Ovary (tissue), 9 donors: Measurements from ENCODE around the gene CAPRIN1. TPM values are rescaled to one million over a fixed set of nuclear protein-coding genes. Genes with fewer than 3 reads are reported as not detected.

Source experiments
- DNase-seq, 5 donors: peaks; one replicate each; pipeline ENCODE4 v3.0.0-alpha.2; 2019 to 2020
- H3K27ac ChIP-seq, 2 donors: fragments of 200-600 bp; one replicate each; pipeline versions ENCODE4 v1.5.1 to v1.8.0; 2019 to 2022
- H3K27me3 ChIP-seq: fragments of 200-600 bp; one replicate; pipeline ENCODE4 v1.8.0; 2022
- H3K36me3 ChIP-seq: fragments of 200-600 bp; sonication (generic); one replicate; pipeline ENCODE4 v1.5.1; 2019
- H3K4me1 ChIP-seq: one replicate; pipeline ENCODE4 v1.8.1; 2013; ENCODE audit warnings: mild to moderate bottlenecking, moderate library complexity; ENCODE audit not compliant: insufficient read depth
- H3K4me3 ChIP-seq: fragments of 200-600 bp; sonication (generic); one replicate; pipeline ENCODE4 v1.5.1; 2017
- H3K9me3 ChIP-seq, 2 donors: fragments of 200-600 bp in 1 of 2; sonication (generic) in 1 of 2; one replicate each; pipeline versions ENCODE4 v1.5.1 to v1.8.1; 2013 to 2019; ENCODE audit warnings: mild to moderate bottlenecking in 1 of 2, moderate library complexity in 1 of 2
- EP300 ChIP-seq: sonication (generic); formaldehyde crosslinking; IDR thresholded peaks from one replicate; pipeline ENCODE4 v1.6.1; 2017; ENCODE audit warnings: antibody characterized with exemption
- POLR2A ChIP-seq: fragments of 450-650 bp; IDR thresholded peaks from one replicate; pipeline ENCODE4 v1.6.1; 2017; ENCODE audit warnings: antibody characterized with exemption, mild to moderate bottlenecking, moderate library complexity
- WGBS, 3 donors: extraction: QIAGEN DNeasy Blood & Tissue Kit in 1 of 3; methylation state at CpG; one replicate each; pipeline versions ENCODE4 v1.1.5 to v1.1.7; 2013 to 2017; 5-methylcytosine and 5-hydroxymethylcytosine counted together
- intact Hi-C, 4 donors: fragments of 100-400 bp; cut with DNase I; formaldehyde crosslinking; loops; one replicate each; pipeline versions ENCODE4 v1.11.0 to v1.15.1; 2022 to 2023
- polyA plus RNA-seq, 2 donors: library from polyadenylated mRNA; stranded (reverse); fragments of 200-250 nt in 1 of 2; fragments of 350-450 nt in 1 of 2; fragmentation: Illumina TruSeq in 1 of 2; extraction: RNeasy Lipid Tissue Mini Kit (QIAGEN cat#74804) in 1 of 2; gene quantifications; one replicate each; pipeline ENCODE4 v1.2.3, GENCODE V29; 2013 to 2014
- total RNA-seq, 7 donors: library from RNA; depleted of rRNA in 2 of 7; stranded (reverse); fragments of >200 nt in 2 of 7; fragmentation: NEBNext Ultra II Directional in 3 of 7; extraction: Animal tissue kit (Norgen Biotek cat#: 25700) in 3 of 7; gene quantifications; one replicate each; pipeline versions ENCODE4 v1.1.0 to v1.2.4, GENCODE V29; 2016 to 2023
- TF ChIP-seq, protein P1 (sequence below), 3 donors: fragments of 450-650 bp in 2 of 3; fragments of 200-600 bp in 1 of 3; IDR thresholded peaks; one replicate each; pipeline versions ENCODE4 v1.5.1 to v1.8.0; 2016 to 2022; ENCODE audit warnings: antibody characterized with exemption in 3 of 3, mild to moderate bottlenecking in 1 of 3
- donor health status: DM: no; HTN: no; CAD: no; lungs with moderate emphysema.
- donor health status: DM: no; HTN: no; CAD: no.
- donor health status: Bipolar disorder and iron deficiency.
- donor health status: DM: yes; HTN: yes; CAD: no.
- donor health status: DM: no; HTN: no; CAD: no.
- donor health status: DM: yes; HTN: yes; CAD: no.

Gene CAPRIN1
- total and polyA plus RNA-seq, 9 donors = 74.2 to 214 (median 160) TPM

DNA sequence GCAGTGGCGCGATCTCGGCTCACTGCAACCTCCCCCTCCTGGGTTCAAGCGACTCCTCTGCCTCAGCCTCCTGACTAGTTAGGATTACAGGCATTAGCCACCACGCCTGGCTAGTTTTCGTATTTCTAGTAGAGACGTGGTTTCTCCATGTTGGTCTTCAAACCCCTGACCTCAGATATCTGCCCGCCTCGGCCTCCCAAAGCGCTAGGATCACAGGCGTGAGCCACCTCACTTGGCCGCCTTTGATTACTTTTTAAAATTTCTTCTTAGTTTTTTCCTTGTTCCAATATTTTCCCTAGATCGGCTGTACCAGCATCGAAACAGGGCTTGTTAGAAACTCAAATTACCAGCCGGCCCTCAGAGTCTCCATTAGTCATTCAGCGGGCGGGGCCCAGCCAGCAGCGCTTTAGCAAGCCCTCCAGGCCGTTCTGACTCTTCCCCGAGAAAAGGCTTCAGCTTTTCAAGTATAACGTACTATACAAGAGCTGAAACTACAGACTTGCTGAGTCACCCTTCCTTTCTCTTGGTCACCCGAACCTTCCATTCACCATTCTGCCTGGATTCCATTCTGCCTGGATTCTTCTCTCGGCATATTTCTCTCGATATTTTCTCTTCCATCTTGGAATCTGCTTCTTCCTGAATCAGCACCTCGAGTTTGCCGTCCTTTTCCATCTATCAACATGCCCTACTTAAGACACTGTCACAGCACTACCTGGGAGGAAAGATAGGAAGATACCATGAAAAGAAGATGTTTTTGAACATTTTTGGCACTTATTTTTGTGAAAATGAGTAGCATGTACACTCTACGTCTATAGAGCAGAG is 6.7 kb upstream of the CAPRIN1 start:
- Histone ChIP-seq H3K36me3 (no peaks in the 10 kb centered on the region), H3K9me3 (no peaks in the 10 kb centered on the region), H3K4me1 (no peaks in the 10 kb centered on the region), H3K4me3 (no peak overlapping the region), H3K27ac (no peak overlapping the region), H3K27me3 (no peaks in the 10 kb centered on the region)
- TF ChIP-seq EP300 (no peak), POLR2A (no peak)
- TF ChIP-seq, protein P1, sequence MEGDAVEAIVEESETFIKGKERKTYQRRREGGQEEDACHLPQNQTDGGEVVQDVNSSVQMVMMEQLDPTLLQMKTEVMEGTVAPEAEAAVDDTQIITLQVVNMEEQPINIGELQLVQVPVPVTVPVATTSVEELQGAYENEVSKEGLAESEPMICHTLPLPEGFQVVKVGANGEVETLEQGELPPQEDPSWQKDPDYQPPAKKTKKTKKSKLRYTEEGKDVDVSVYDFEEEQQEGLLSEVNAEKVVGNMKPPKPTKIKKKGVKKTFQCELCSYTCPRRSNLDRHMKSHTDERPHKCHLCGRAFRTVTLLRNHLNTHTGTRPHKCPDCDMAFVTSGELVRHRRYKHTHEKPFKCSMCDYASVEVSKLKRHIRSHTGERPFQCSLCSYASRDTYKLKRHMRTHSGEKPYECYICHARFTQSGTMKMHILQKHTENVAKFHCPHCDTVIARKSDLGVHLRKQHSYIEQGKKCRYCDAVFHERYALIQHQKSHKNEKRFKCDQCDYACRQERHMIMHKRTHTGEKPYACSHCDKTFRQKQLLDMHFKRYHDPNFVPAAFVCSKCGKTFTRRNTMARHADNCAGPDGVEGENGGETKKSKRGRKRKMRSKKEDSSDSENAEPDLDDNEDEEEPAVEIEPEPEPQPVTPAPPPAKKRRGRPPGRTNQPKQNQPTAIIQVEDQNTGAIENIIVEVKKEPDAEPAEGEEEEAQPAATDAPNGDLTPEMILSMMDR (IDR thresholded peaks at IDR 0.05) = no peak
- WGBS, 3 donors = 72 to 76% (median 76%) methylated on average over 27 of the region's 27 CpGs
- intact Hi-C loops = no loop called here
- no peak for DNase-seq

DNA sequence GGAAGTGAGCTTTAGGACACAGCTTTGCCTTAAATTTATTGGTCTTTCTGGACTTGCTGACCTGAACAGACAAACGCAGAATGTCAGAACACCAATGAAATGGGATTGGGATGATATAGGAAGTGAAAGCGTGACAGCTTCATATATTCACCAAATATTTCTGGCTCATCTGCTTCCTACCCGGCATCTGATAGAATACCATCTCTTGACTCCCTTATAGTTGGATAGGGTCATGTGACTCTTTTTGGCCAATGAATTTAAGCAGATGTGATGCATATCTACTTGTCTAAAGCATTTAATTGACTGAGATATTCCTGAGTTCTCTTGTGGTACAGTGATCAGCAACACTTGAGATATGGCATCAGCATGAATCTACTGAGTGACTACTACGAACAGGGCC is 2.5 kb upstream of the CAPRIN1 start:
- DNase-seq = no peak
- Histone ChIP-seq H3K27me3 (no peaks in the 10 kb centered on the region), H3K27ac (no peak overlapping the region), H3K36me3 (no peaks in the 10 kb centered on the region), H3K9me3 (no peaks in the 10 kb centered on the region), H3K4me3 (no peak overlapping the region), H3K4me1 (no peaks in the 10 kb centered on the region)
- WGBS, 3 donors = 79 to 84% (median 81%) methylated on average over 4 of the region's 4 CpGs
- TF ChIP-seq, protein P1 (IDR thresholded peaks at IDR 0.05) = no peak
- TF ChIP-seq POLR2A = no peak
- intact Hi-C loops = no loop called here

DNA sequence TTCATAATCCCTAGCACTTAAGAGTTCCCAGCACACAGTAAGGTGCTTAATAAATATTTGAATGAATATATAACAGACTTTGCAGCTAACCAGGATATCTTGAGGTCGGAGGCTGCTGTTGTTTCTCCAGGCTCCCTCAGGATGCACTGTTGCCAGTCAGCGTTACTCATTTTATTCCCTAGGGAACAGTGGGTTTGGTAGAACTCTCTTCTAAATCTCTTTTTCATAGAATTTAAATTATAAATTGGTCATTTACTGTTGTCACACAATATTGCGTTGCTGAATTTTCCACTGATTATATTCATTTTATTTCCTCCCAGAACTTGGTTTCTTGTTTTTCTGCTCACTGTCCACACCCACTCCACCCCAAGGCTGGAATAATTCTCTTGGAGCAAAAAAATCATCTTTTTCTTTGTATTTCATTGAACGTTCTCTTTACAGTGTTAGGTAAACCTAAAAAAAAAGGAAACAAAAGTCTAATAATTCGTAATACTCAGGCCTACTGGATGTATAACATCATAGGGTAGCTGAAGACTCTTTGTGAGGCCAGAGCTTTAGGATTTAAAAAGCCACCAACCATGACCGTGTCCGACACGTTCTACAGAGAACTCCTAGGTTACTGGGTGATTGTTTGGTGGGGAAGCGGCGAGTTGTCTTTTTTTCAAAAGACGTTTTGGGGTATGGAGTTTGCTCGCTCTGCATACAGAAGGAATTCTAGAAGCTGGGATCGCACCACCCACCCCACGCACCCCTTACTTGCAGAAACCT is 766 bp upstream of the CAPRIN1 start:
- intact Hi-C loops = loop anchor here (5.0 to 10.0 kb wide), 4 partner anchors 54 to 307 kb away; partner anchors contain the start of genes NAT10 (in 4 of the 4) and ABTB2 (in 1 of the 4)
- no peaks in the 10 kb centered on the region for H3K27me3 ChIP-seq

DNA sequence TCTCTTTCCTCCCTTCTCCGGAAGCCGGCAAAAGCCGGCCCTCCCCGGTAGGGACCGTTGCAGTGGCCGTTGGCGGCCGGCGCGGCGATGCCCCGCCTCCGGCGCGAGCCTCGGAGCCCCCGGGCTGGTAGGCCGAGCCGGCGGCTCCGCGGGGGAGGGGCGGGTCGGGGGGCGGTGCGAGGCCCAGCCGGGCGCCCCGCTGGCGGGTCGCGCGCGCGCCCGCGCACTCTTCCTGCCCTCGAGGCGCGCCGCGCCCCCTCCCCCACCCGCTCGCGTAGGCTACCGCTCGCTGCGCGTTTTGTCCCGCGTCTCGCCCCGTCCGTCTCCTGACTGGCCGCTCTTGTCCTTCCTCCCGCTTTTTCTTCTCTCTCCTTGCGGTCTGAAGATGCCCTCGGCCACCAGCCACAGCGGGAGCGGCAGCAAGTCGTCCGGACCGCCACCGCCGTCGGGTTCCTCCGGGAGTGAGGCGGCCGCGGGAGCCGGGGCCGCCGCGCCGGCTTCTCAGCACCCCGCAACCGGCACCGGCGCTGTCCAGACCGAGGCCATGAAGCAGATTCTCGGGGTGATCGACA is 591 bp downstream of the CAPRIN1 start:
- H3K27me3 ChIP-seq = no peaks in the 10 kb centered on the region
- H3K36me3 ChIP-seq = no peaks in the 10 kb centered on the region
- no peaks in the 10 kb centered on the region for H3K9me3 ChIP-seq
- 1% methylated on average over 25 to 82 of the region's 82 CpGs for WGBS, 3 donors
- H3K27ac ChIP-seq = peak overlapping the region; percentile 86 to 99
- H3K4me1 ChIP-seq = peaks cover 5% of the 10 kb centered on the region
- intact Hi-C loops = loop anchor here (5.0 to 10.0 kb wide), 4 partner anchors 53 to 305 kb away; partner anchors contain the start of genes NAT10 (in 4 of the 4) and ABTB2 (in 1 of the 4)
- DNase-seq = peak; percentile 90 to 96 (median 93)
- peak overlapping the region; percentile 97 for H3K4me3 ChIP-seq
- TF ChIP-seq EP300 (no peak), POLR2A (peak; percentile 31)

More for the DNA sequence above, 766 bp upstream of the CAPRIN1 start:
- Histone ChIP-seq H3K27ac (peak overlapping the region; percentile 86 to 99), H3K4me1 (peaks cover 5% of the 10 kb centered on the region), H3K4me3 (peak overlapping the region; percentile 97), H3K9me3 (no peaks in the 10 kb centered on the region), H3K36me3 (no peaks in the 10 kb centered on the region)
- TF ChIP-seq POLR2A = no peak
- TF ChIP-seq, protein P1 (IDR thresholded peaks at IDR 0.05) = no peak
- TF ChIP-seq EP300 = no peak
- DNase-seq = no peak
- 8 to 10% (median 8%) methylated on average over 14 of the region's 14 CpGs for WGBS, 3 donors
